Upper lobe of left lung (tissue), 4 donors: Measurements from ENCODE around the gene ZNF718.

ENCODE experiments used
- CTCF ChIP-seq, 6 experiments: fragments of 450-650 bp in 4 of 6; fragments of 200-600 bp in 2 of 6; sonication (generic) in 2 of 6; IDR thresholded peaks; one replicate each; pipeline ENCODE4 v1.5.1; 2016 to 2019; ENCODE audit warnings: antibody characterized with exemption in 6 of 6
- EP300 ChIP-seq, 4 donors: sonication (generic); formaldehyde crosslinking; IDR thresholded peaks; one replicate each; pipeline ENCODE4 v1.5.1; 2017; ENCODE audit warnings: antibody characterized with exemption in 4 of 4, control low read depth in 2 of 4
- POLR2A ChIP-seq, 4 donors: fragments of 450-650 bp; IDR thresholded peaks; one replicate each; pipeline ENCODE4 v1.5.1; 2016 to 2017; ENCODE audit warnings: antibody characterized with exemption in 4 of 4, mild to moderate bottlenecking in 2 of 4

- no peak for TF ChIP-seq CTCF (IDR thresholded peaks at IDR 0.05)
- TF ChIP-seq EP300 (IDR thresholded peaks at IDR 0.05): no peak
- no peak for TF ChIP-seq POLR2A (IDR thresholded peaks at IDR 0.05)
These were observed 24.4 kb upstream of the ZNF718 start for GRCh38 chr4:99863-100262.
